H1 (cell line): Measurements from ENCODE around the gene KLF13.

Experiments
- CBX5 ChIP-seq: fragments of 300-800, 300-1000 bp; sonication (generic); IDR thresholded peaks from 2 replicates; pipeline ENCODE4 v1.7.1; 2016; ENCODE audit warnings: antibody characterized with exemption, low read length, low read depth
- CHD7 ChIP-seq: fragments of 300-600 bp; sonication (generic); IDR thresholded peaks from 2 replicates; pipeline ENCODE4 v1.7.1; 2012; ENCODE audit warnings: low read length, moderate library complexity, mild to moderate bottlenecking, inconsistent platforms; ENCODE audit not compliant: insufficient replicate concordance
- CTCF ChIP-seq, 3 experiments: IDR thresholded peaks; 1 replicate in 2 of 3; 2 replicates in 1 of 3; pipeline versions ENCODE4 v1.5.1 to v1.6.1; 2011; ENCODE audit warnings: low read length in 3 of 3, mild to moderate bottlenecking in 3 of 3, inconsistent platforms in 2 of 3, low read depth in 1 of 3, moderate library complexity in 1 of 3; ENCODE audit not compliant: insufficient read depth in 1 of 3; ENCODE audit errors: control extremely low read depth in 1 of 3
- KDM1A ChIP-seq: fragments of 200-600, 300-600 bp; sonication (generic); IDR thresholded peaks from 2 replicates; pipeline ENCODE4 v1.7.1; 2016; ENCODE audit warnings: mild to moderate bottlenecking, low read length, borderline replicate concordance
- PHF8 ChIP-seq: fragments of 200-600 bp; sonication (generic); conservative IDR thresholded peaks from 2 replicates; pipeline ENCODE4 v1.7.1; 2012; ENCODE audit warnings: low read depth, mild to moderate bottlenecking, inconsistent platforms, low read length, moderate library complexity
- POLR2A ChIP-seq, 2 experiments: IDR thresholded peaks; 1 replicate in 1 of 2; 2 replicates in 1 of 2; pipeline ENCODE4 v1.6.1; 2011; ENCODE audit warnings: low read depth in 2 of 2, low read length in 2 of 2, mild to moderate bottlenecking in 2 of 2; ENCODE audit errors: control extremely low read depth in 1 of 2
- POLR2AphosphoS5 ChIP-seq: IDR thresholded peaks from 2 replicates; pipeline ENCODE4 v1.6.1; 2011; ENCODE audit warnings: low read depth, low read length
- TAF7 ChIP-seq: optimal IDR thresholded peaks from 2 replicates; pipeline ENCODE3; 2011; ENCODE audit warnings: low read depth, mild to moderate bottlenecking, inconsistent platforms, low read length, moderate library complexity, borderline replicate concordance
- YY1 ChIP-seq: IDR thresholded peaks from 2 replicates; pipeline ENCODE4 v1.6.1; 2011; ENCODE audit warnings: low read depth, mild to moderate bottlenecking, low read length

- TF ChIP-seq CTCF (IDR thresholded peaks at IDR 0.05; ENCODE audit: control extremely low read depth in 1 of 3, insufficient read depth in 1 of 3, low read depth in 1 of 3, low read length in 3 of 3): peak in 1 of 3 experiments; percentile 23; a peak in 1 of 4 replicates
- no peak for TF ChIP-seq PHF8
- TF ChIP-seq KDM1A: no peak
- no peak for TF ChIP-seq CHD7
- TF ChIP-seq YY1: no peak
- TF ChIP-seq CBX5: no peak
- no peak for TF ChIP-seq POLR2AphosphoS5
- TF ChIP-seq TAF7: no peak
- TF ChIP-seq POLR2A (IDR thresholded peaks at IDR 0.05; ENCODE audit: control extremely low read depth in 1 of 2, low read depth in 2 of 2, low read length in 2 of 2): no peak
These were observed 39.6 kb downstream of the KLF13 start for GRCh38 chr15:31366169-31366734.
